Liver (tissue), 3 donors: Measurements from ENCODE around the gene FOXL2NB.

ENCODE experiments used
- CTCF ChIP-seq: fragments of 150-350 bp; IDR thresholded peaks from 2 replicates; pipeline ENCODE4 v1.5.1; 2017; ENCODE audit warnings: improper control_type of control experiment, low read depth, low read length; ENCODE audit not compliant: missing input control
- FOXA1 ChIP-seq: IDR thresholded peaks from 2 replicates; pipeline ENCODE4 v1.6.1; 2016; ENCODE audit warnings: antibody characterized with exemption
- GABPA ChIP-seq, 2 donors: IDR thresholded peaks in 1 of 2; conservative IDR thresholded peaks in 1 of 2; 2 replicates each; pipeline ENCODE4 v1.6.1; 2016; ENCODE audit warnings: antibody characterized with exemption in 2 of 2, mild to moderate bottlenecking in 1 of 2, moderate library complexity in 1 of 2
- HNF4A ChIP-seq, 2 donors: conservative IDR thresholded peaks; 2 replicates each; pipeline ENCODE4 v1.6.1; 2016; ENCODE audit warnings: antibody characterized with exemption in 2 of 2, mild to moderate bottlenecking in 2 of 2
- JUND ChIP-seq, 2 donors: IDR thresholded peaks; 2 replicates each; pipeline ENCODE4 v1.6.1; 2016; ENCODE audit warnings: antibody characterized with exemption in 2 of 2
- NR2F2 ChIP-seq: IDR thresholded peaks from 2 replicates; pipeline ENCODE4 v1.6.1; 2016; ENCODE audit warnings: antibody characterized with exemption
- RAD21 ChIP-seq, 2 donors: IDR thresholded peaks; 2 replicates each; pipeline ENCODE4 v1.6.1; 2016; ENCODE audit warnings: antibody characterized with exemption in 2 of 2, mild to moderate bottlenecking in 2 of 2
- TAF1 ChIP-seq: conservative IDR thresholded peaks from 2 replicates; pipeline ENCODE4 v1.6.1; 2016; ENCODE audit warnings: antibody characterized with exemption, mild to moderate bottlenecking
- donor health status: healthy.
- donor health status: healthy.

- TF ChIP-seq CTCF (no peak), TAF1 (no peak), FOXA1 (no peak), GABPA (IDR thresholded peaks at IDR 0.05 in 1 of 2, conservative IDR thresholded peaks at IDR 0.05 in 1 of 2) (no peak), RAD21 (IDR thresholded peaks at IDR 0.05) (no peak), HNF4A (conservative IDR thresholded peaks at IDR 0.05) (no peak), NR2F2 (no peak), JUND (IDR thresholded peaks at IDR 0.05) (no peak)
These were observed 8.8 kb upstream of the FOXL2NB start for GRCh38 chr3:138938056-138938876.
